ENCODE results near the gene ZNF770.

ZNF770 gene

GRCh38 chr15:34994925-34995324 lies 6.8 kb upstream of the ZNF770 start:
- no peak for TF ChIP-seq CTCF (conservative IDR thresholded peaks at IDR 0.05; ENCODE audit: low read depth, low read length)
- DNase-seq (ENCODE audit: low read depth) = no peak
- no peak overlapping the region for H3K4me3 ChIP-seq (ENCODE audit: low read depth, low read length)

- H3K4me3 ChIP-seq (ENCODE audit: low read depth, low read length) = no peak overlapping the region
- no peak for DNase-seq (ENCODE audit: low read depth)
- TF ChIP-seq CTCF (conservative IDR thresholded peaks at IDR 0.05; ENCODE audit: low read depth, low read length) = no peak
Observed at GRCh38 chr15:34993877-34994276, 5.8 kb upstream of the ZNF770 start.

GRCh38 chr15:34993412-34993811 lies 5.3 kb upstream of the ZNF770 start:
- H3K4me3 ChIP-seq (ENCODE audit: low read depth, low read length) = no peak overlapping the region
- no peak for DNase-seq (ENCODE audit: low read depth)
- no peak for TF ChIP-seq CTCF (conservative IDR thresholded peaks at IDR 0.05; ENCODE audit: low read depth, low read length)

GRCh38 chr15:34987609-34988026 lies 469 bp downstream of the ZNF770 start:
- peak overlapping the region; percentile 85 for H3K4me3 ChIP-seq (ENCODE audit: low read depth, low read length)
- TF ChIP-seq CTCF (conservative IDR thresholded peaks at IDR 0.05; ENCODE audit: low read depth, low read length) = no peak
- DNase-seq (ENCODE audit: low read depth) = peak; percentile 70

- DNase-seq (ENCODE audit: low read depth) = no peak
- peak overlapping the region; percentile 85 for H3K4me3 ChIP-seq (ENCODE audit: low read depth, low read length)
- TF ChIP-seq CTCF (conservative IDR thresholded peaks at IDR 0.05; ENCODE audit: low read depth, low read length) = no peak
Observed at GRCh38 chr15:34986771-34987480, 1.2 kb downstream of the ZNF770 start.

GRCh38 chr15:34986326-34986725 lies 1.8 kb downstream of the ZNF770 start:
- DNase-seq (ENCODE audit: low read depth) = no peak
- H3K4me3 ChIP-seq (ENCODE audit: low read depth, low read length) = peak overlapping the region; percentile 85
- no peak for TF ChIP-seq CTCF (conservative IDR thresholded peaks at IDR 0.05; ENCODE audit: low read depth, low read length)
